ENCODE data around the gene P4HTM.

The P4HTM gene

GRCh38 chr3:49025793-49026520 is 35.9 kb downstream of the P4HTM start:
- DNase-seq = no peak

DNA sequence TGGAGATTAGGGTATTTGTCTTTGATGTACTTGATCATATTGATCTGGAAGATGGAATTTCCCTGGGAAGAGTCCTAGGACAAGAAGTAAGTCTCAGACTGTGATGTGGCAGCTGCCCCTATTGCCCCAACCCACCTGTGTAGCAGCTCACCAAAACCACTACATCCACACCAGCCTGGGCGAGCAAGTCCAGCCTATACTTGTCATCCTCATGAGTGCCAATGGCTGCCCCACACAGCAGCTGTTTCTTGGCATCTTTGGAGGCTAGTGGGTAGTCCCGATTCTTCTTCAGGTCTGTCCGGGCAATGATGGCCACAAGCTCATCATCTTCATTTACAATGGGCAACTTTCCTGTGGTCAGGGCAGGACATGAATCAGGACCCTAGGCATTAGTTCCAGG is 36.5 kb downstream of the P4HTM start:
- DNase-seq = no peak

GRCh38 chr3:49027634-49028033 is 37.6 kb downstream of the P4HTM start:
- no peak for DNase-seq

DNA sequence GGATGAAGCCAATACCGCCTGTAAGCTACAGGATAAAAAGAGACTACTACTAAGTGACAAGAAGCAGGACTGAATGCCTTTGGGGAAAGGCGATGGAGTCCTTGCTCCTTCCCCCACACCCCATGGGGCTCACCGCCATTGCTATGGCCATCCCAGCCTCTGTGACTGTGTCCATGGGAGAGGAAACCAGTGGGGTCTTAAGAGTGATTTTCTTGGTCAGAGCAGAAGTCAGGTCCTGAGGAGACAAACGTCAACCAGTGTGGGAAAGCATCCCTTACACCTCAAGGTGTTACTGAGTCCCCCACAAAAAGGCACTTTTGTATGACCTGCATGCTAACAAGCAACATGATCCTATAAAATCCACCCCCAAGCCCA is 38.2 kb downstream of the P4HTM start:
- DNase-seq = no peak

GRCh38 chr3:49028673-49029562 is 38.9 kb downstream of the P4HTM start, which contains the start of gene IMPDH2:
TSS of gene IMPDH2 (minus strand) at chr3:49029398. CDS start at chr3:49029350, 48 bp downstream.
- peak; percentile 93 for DNase-seq

DNA sequence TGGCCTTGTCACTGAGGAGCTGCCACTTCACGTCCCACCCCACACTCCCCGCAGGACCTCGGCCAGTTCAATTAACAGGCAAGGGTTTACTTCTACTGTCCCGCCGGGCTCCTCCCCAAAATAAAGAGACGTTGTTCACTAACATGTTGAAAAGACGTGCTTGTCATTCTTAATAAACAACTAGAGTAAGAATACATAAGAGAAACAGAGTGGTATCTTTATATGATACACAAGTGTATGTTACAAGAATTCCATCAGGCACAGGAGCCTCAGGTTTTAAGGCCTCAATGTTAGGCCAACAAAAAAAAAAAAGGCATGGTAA is 39.5 kb downstream of the P4HTM start:
- DNase-seq = no peak

- DNase-seq = no peak
Observed at GRCh38 chr3:49030321-49030720, 40.3 kb downstream of the P4HTM start.

GRCh38 chr3:49032646-49033304 is 42.7 kb downstream of the P4HTM start:
- DNase-seq = no peak

- DNase-seq = no peak
Observed at GRCh38 chr3:49034650-49035049, 44.6 kb downstream of the P4HTM start.

DNA sequence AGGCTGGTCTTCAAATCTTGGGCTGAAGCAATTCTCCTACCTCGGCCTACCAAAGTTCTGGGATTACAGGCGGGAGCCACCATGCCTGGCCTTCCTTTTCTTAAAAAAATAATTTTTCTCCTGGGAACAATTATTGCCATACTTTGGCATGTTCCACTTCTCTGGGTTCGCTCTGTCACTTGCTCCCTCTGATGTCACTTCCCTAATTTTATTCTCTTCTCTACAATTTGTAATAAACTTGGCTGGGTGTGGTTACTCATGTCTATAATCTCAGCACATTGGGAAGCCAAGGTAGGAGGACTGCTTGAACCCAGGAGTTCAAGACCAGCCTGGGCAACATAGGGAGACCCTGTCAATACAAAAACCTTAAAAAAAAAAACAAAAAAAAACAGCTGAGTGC is 45.2 kb downstream of the P4HTM start:
- DNase-seq = no peak

DNA sequence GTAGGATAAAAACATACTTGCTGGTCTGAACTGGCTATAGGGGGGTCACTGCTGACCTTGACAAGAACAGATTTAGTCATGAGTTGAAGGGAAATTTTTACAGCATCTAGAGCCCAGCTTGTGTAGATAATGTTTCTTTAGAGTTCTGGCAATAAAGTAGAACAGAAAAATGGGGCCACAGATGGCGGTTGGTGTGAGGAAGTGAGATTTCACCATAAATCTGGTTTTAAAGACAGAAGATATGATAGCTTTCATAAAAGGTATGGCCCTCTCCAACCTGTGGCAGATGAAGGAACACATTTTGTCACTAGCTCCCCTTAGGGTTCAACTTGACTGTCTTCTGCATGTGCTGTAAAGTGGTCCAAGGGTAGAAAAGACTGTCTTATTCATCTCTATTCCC is 63.5 kb downstream of the P4HTM start:
- DNase-seq = no peak

- DNase-seq = no peak
Observed at GRCh38 chr3:49054344-49054862, 64.4 kb downstream of the P4HTM start.
